ENCODE results near the gene BABAM1.

BABAM1 gene

GRCh38 chr19:17266975-17267788 lies at the start of gene BABAM1:
TSS of gene BABAM1 (plus strand) at chr19:17267443. CDS start at chr19:17268807, 1,364 bp downstream.
- peak; percentile 63 to 84 (median 76) for DNase-seq

GRCh38 chr19:17219286-17219685 lies 48.0 kb upstream of the BABAM1 start:
- no peak for DNase-seq

GRCh38 chr19:17220207-17220758 lies 47.0 kb upstream of the BABAM1 start:
- DNase-seq, result peak in 1 of 4 experiments; percentile 10

GRCh38 chr19:17225053-17225452 lies 42.2 kb upstream of the BABAM1 start:
- DNase-seq, result no peak

- peak; percentile 88 to 95 (median 94) for DNase-seq
These were observed 41.0 kb upstream of the BABAM1 start, which contains the start of gene OCEL1 for GRCh38 chr19:17226002-17226933. TSS of gene OCEL1 (plus strand) at chr19:17226226. CDS start at chr19:17226248, 22 bp downstream.

- no peak for DNase-seq
These were observed 39.4 kb upstream of the BABAM1 start for GRCh38 chr19:17227798-17228367.

- DNase-seq, result no peak
These were observed 37.4 kb upstream of the BABAM1 start for GRCh38 chr19:17229890-17230289.

- no peak for DNase-seq
These were observed 35.0 kb upstream of the BABAM1 start for GRCh38 chr19:17232258-17232657.

GRCh38 chr19:17234911-17235299 lies 32.3 kb upstream of the BABAM1 start:
- peak in 1 of 4 experiments; percentile 54 for DNase-seq

- DNase-seq, result peak in 3 of 4 experiments; percentile 46 to 71 (median 57)
These were observed 31.8 kb upstream of the BABAM1 start for GRCh38 chr19:17235300-17235970.

- DNase-seq, result peak in 1 of 4 experiments; percentile 36
These were observed 31.1 kb upstream of the BABAM1 start for GRCh38 chr19:17235971-17236777.

GRCh38 chr19:17236811-17237543 lies 30.3 kb upstream of the BABAM1 start:
- no peak for DNase-seq

GRCh38 chr19:17237747-17238706 lies 29.2 kb upstream of the BABAM1 start:
- no peak for DNase-seq

GRCh38 chr19:17240062-17240752 lies 27.0 kb upstream of the BABAM1 start:
- no peak for DNase-seq

- DNase-seq, result no peak
These were observed 26.3 kb upstream of the BABAM1 start for GRCh38 chr19:17240826-17241399.

GRCh38 chr19:17242431-17243208 lies 24.6 kb upstream of the BABAM1 start:
- DNase-seq, result no peak

GRCh38 chr19:17243211-17243829 lies 23.9 kb upstream of the BABAM1 start:
- DNase-seq, result no peak
